ENCODE data around the gene RCC2. TPM values are rescaled to one million over a fixed set of nuclear protein-coding genes. Genes with fewer than 3 reads are reported as not detected.

The RCC2 gene
- polyA plus RNA-seq, 1 donor (not counting 4 experiments of a cell fraction or from before 2014, with no cell fraction given): 45.2 TPM

DNA sequence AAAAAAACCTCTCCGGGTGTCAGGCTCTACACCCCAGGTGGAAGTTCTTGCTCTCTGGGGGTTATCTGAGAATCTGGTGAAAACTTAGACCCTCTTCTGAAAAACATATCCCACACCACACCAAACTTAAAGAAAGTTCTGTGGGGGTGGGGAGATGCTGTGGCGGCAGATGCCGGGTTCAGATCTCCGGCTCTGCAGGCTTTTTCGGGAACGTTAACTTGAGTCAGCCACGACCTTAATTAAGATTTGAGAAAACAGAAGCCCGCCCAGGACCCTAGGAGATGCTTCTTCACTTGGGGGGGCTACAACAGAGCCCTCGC lies 2.3 kb downstream of the RCC2 start:
- H3K27ac ChIP-seq (ENCODE audit: control insufficient read depth, insufficient read depth, low read length): peak overlapping the region; percentile 16
- TF ChIP-seq EZH2 (IDR thresholded peaks at IDR 0.05; ENCODE audit: low read length): no peak
- TF ChIP-seq, protein P1, sequence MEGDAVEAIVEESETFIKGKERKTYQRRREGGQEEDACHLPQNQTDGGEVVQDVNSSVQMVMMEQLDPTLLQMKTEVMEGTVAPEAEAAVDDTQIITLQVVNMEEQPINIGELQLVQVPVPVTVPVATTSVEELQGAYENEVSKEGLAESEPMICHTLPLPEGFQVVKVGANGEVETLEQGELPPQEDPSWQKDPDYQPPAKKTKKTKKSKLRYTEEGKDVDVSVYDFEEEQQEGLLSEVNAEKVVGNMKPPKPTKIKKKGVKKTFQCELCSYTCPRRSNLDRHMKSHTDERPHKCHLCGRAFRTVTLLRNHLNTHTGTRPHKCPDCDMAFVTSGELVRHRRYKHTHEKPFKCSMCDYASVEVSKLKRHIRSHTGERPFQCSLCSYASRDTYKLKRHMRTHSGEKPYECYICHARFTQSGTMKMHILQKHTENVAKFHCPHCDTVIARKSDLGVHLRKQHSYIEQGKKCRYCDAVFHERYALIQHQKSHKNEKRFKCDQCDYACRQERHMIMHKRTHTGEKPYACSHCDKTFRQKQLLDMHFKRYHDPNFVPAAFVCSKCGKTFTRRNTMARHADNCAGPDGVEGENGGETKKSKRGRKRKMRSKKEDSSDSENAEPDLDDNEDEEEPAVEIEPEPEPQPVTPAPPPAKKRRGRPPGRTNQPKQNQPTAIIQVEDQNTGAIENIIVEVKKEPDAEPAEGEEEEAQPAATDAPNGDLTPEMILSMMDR (optimal IDR thresholded peaks at IDR 0.05 in 1 of 3, IDR thresholded peaks at IDR 0.05 in 1 of 3, conservative IDR thresholded peaks at IDR 0.05 in 1 of 3; ENCODE audit: extremely low read depth in 1 of 3, insufficient read depth in 2 of 3, low read length in 3 of 3): no peak
- no peaks in the 10 kb centered on the region for H3K9me3 ChIP-seq (ENCODE audit: control insufficient read depth, low read depth, low read length)
- H3K36me3 ChIP-seq (ENCODE audit: control insufficient read depth in 2 of 2, extremely low read depth in 1 of 2, insufficient read depth in 2 of 2, low read length in 2 of 2): peaks cover 12 to 31% of the 10 kb centered on the region in 2 experiments
- no peak for DNase-seq (ENCODE audit: low read depth, low spot score)
- peak overlapping the region; percentile 95 for H3K9ac ChIP-seq (ENCODE audit: control insufficient read depth, extremely low read depth, insufficient read depth, low read length)
- H4K20me1 ChIP-seq (ENCODE audit: control insufficient read depth, extremely low read depth, insufficient read depth, low read length): peaks cover 17% of the 10 kb centered on the region
- peaks cover 34% of the 10 kb centered on the region for H3K4me1 ChIP-seq (ENCODE audit: control insufficient read depth, extremely low read depth, insufficient read depth, low read length)
- peaks cover 65% of the 10 kb centered on the region for H3K79me2 ChIP-seq (ENCODE audit: control insufficient read depth, insufficient read depth, low read length)
- no peaks in the 10 kb centered on the region for H3K27me3 ChIP-seq (ENCODE audit: control insufficient read depth, extremely low read depth, insufficient read depth, low read length)
- dilution Hi-C loops (cut with MboI; ENCODE audit: extremely low pct_ligation_motif_present, low sequenced_read_pairs): no loop called here
- no peak overlapping the region for H2AFZ ChIP-seq (ENCODE audit: control insufficient read depth, low read length)
- peak overlapping the region; percentile 75 for H3K4me2 ChIP-seq (ENCODE audit: control insufficient read depth, extremely low read depth, insufficient read depth, low read depth, low read length)
- H3K9me1 ChIP-seq (ENCODE audit: control insufficient read depth, extremely low read depth, insufficient read depth, low read length): no peaks in the 10 kb centered on the region
- peak overlapping the region; percentile 64 to 80 (median 76) for H3K4me3 ChIP-seq (ENCODE audit: control insufficient read depth in 2 of 3, extremely low read depth in 1 of 3, insufficient read depth in 2 of 3, low read depth in 1 of 3, low read length in 3 of 3)
- no peak for FAIRE-seq

DNA sequence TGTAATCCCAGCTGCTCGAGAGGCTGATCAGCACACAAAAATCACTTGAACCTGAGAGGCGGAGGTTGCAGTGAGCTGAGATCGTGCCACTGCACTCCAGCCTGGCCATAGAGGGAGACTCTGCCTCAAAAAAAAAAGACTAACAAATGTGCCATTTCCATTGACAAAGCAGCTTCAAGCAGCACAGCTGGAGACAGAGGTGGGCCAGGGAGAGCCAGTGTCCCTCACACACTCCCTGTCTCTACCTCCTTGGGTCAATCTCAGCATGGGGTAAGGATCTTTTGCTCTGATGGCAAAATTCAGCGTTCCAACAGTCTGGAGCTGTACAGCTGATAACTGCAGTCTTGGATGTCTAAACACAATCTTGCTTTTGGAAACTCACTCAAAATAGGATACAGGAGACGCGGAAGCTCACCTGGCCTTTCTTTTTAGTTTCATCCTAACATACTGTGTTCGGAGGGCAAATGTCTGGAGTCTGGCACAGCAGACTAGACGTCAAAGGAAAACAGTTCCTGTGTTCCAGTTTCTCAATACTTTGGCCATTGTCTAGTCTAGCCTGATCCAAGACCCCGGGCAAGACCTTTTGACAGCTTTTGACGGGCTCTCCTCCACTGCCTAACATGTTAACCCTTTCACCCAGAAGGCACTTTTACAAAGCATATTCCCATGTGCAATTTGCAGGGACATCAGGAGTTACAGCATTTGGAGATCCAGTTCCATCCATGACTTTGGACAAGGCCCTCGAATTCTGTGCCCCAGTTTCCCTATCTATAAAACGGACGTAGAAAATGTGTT lies 2.9 kb downstream of the RCC2 start:
- Histone ChIP-seq H4K20me1 (ENCODE audit: control insufficient read depth, extremely low read depth, insufficient read depth, low read length) (peaks cover 17% of the 10 kb centered on the region), H2AFZ (ENCODE audit: control insufficient read depth, low read length) (no peak overlapping the region), H3K9me3 (ENCODE audit: control insufficient read depth, low read depth, low read length) (no peaks in the 10 kb centered on the region), H3K4me2 (ENCODE audit: control insufficient read depth, extremely low read depth, insufficient read depth, low read depth, low read length) (peak overlapping the region; percentile 75), H3K4me1 (ENCODE audit: control insufficient read depth, extremely low read depth, insufficient read depth, low read length) (peaks cover 28% of the 10 kb centered on the region), H3K4me3 (ENCODE audit: control insufficient read depth in 2 of 3, extremely low read depth in 1 of 3, insufficient read depth in 2 of 3, low read depth in 1 of 3, low read length in 3 of 3) (peak overlapping the region; percentile 64 to 80 (median 76)), H3K27ac (ENCODE audit: control insufficient read depth, insufficient read depth, low read length) (peak overlapping the region; percentile 16), H3K36me3 (ENCODE audit: control insufficient read depth in 2 of 2, extremely low read depth in 1 of 2, insufficient read depth in 2 of 2, low read length in 2 of 2) (peaks cover 12 to 36% of the 10 kb centered on the region in 2 experiments), H3K9me1 (ENCODE audit: control insufficient read depth, extremely low read depth, insufficient read depth, low read length) (no peaks in the 10 kb centered on the region), H3K79me2 (ENCODE audit: control insufficient read depth, insufficient read depth, low read length) (peaks cover 71% of the 10 kb centered on the region), H3K9ac (ENCODE audit: control insufficient read depth, extremely low read depth, insufficient read depth, low read length) (peak overlapping the region; percentile 95), H3K27me3 (ENCODE audit: control insufficient read depth, extremely low read depth, insufficient read depth, low read length) (no peaks in the 10 kb centered on the region)
- DNase-seq (ENCODE audit: low read depth, low spot score) (no peak), FAIRE-seq (no peak)
- TF ChIP-seq, protein P1 (optimal IDR thresholded peaks at IDR 0.05 in 1 of 3, IDR thresholded peaks at IDR 0.05 in 1 of 3, conservative IDR thresholded peaks at IDR 0.05 in 1 of 3; ENCODE audit: extremely low read depth in 1 of 3, insufficient read depth in 2 of 3, low read length in 3 of 3): no peak
- no peak for TF ChIP-seq EZH2 (IDR thresholded peaks at IDR 0.05; ENCODE audit: low read length)
- dilution Hi-C loops (cut with MboI; ENCODE audit: extremely low pct_ligation_motif_present, low sequenced_read_pairs): no loop called here

Measured in keratinocyte (primary cell).